Activated CD4-positive, alpha-beta T cell treated with anti-CD3 and anti-CD28 coated beads, Interleukin-2, Interleukin-6, amounts not matched to agents 100 ng/mL and 50 ng/mL, durations not matched to agents 16 hours and 8 hours (primary cell): ENCODE results near the gene SLC51B.
"Not testable (repeated sequence)": the region's sequence is repeated elsewhere in the genome, so short reads cannot be mapped to it uniquely, and the experiment has no call there.

Experiments
- DNase-seq: peaks from one replicate; pipeline ENCODE4 v3.0.0-alpha.2; 2020

The SLC51B gene

GRCh38 chr15:65067317-65067644, 22.1 kb downstream of the SLC51B start:
- DNase-seq, result no peak

GRCh38 chr15:65067645-65068402, 22.6 kb downstream of the SLC51B start, which contains the start of gene RASL12:
Gene RASL12, minus strand, starts transcription at chr15:65067991. Its CDS starts 156 bp downstream, at chr15:65067835.
- DNase-seq, result no peak

GRCh38 chr15:65068403-65068788, 23.2 kb downstream of the SLC51B start:
- no peak for DNase-seq

- DNase-seq, result no peak
Measured at GRCh38 chr15:65069179-65069578, 24.0 kb downstream of the SLC51B start.

GRCh38 chr15:65069779-65070546, 24.8 kb downstream of the SLC51B start:
- no peak for DNase-seq

- no peak for DNase-seq
Measured at GRCh38 chr15:65071381-65071811, 26.2 kb downstream of the SLC51B start.

- no peak for DNase-seq
Measured at GRCh38 chr15:65072027-65072426, 26.8 kb downstream of the SLC51B start.

GRCh38 chr15:65072617-65073016, 27.4 kb downstream of the SLC51B start:
- DNase-seq, result no peak

- not testable (repeated sequence) for DNase-seq
Measured at GRCh38 chr15:65074946-65075345, 29.8 kb downstream of the SLC51B start.

- not testable (repeated sequence) for DNase-seq
Measured at GRCh38 chr15:65075607-65076395, 30.6 kb downstream of the SLC51B start.

- no peak for DNase-seq
Measured at GRCh38 chr15:65076486-65077290, 31.5 kb downstream of the SLC51B start, which contains the start of gene KBTBD13. Gene KBTBD13, plus strand, starts transcription at chr15:65076746. Its CDS starts 70 bp downstream, at chr15:65076816.

GRCh38 chr15:65077291-65077980, 32.2 kb downstream of the SLC51B start:
- DNase-seq, result no peak

- peak; percentile 55 for DNase-seq
Measured at GRCh38 chr15:65077981-65078352, 32.8 kb downstream of the SLC51B start.

- no peak for DNase-seq
Measured at GRCh38 chr15:65079580-65079979, 34.4 kb downstream of the SLC51B start.

GRCh38 chr15:65081270-65081669, 36.1 kb downstream of the SLC51B start:
- no peak for DNase-seq

- no peak for DNase-seq
Measured at GRCh38 chr15:65081758-65082157, 36.6 kb downstream of the SLC51B start.

GRCh38 chr15:65082303-65082953, 37.2 kb downstream of the SLC51B start:
- no peak for DNase-seq

GRCh38 chr15:65083262-65083701, 38.1 kb downstream of the SLC51B start:
- no peak for DNase-seq

GRCh38 chr15:65084500-65085206, 39.5 kb downstream of the SLC51B start:
- no peak for DNase-seq

GRCh38 chr15:65085207-65085753, 40.1 kb downstream of the SLC51B start:
- DNase-seq, result no peak
